Activated T-cell treated with anti-CD3 and anti-CD28 coated beads, Interleukin-2, amount 50 U/mL, for 48 hours (primary cell): ENCODE results near the gene RANBP3.
"Not testable (repeated sequence)": the region's sequence is repeated elsewhere in the genome, so short reads cannot be mapped to it uniquely, and the experiment has no call there.

Experiments
- DNase-seq, 2 experiments: peaks; one replicate each; pipeline ENCODE4 v3.0.0-alpha.2; 2020

The RANBP3 gene

DNA sequence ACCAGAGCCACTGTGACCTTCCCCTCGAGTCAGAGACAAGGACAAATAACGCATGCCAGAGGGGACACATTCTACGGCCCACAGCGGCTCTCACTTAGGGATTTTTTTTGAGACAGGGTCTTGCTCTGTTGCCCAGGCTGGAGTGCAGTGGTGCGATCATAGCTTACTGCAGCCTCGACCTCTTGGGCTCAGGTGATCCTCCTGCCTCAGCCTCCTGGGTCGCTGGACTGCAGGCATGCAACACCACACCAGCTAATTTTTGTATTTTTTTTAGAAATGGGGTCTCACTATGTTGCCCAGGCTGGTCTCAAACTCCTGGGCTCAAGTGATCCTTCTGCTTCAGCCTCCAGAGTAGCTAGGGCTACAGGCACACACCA lies 28.1 kb upstream of the RANBP3 start:
- not testable (repeated sequence) for DNase-seq

DNA sequence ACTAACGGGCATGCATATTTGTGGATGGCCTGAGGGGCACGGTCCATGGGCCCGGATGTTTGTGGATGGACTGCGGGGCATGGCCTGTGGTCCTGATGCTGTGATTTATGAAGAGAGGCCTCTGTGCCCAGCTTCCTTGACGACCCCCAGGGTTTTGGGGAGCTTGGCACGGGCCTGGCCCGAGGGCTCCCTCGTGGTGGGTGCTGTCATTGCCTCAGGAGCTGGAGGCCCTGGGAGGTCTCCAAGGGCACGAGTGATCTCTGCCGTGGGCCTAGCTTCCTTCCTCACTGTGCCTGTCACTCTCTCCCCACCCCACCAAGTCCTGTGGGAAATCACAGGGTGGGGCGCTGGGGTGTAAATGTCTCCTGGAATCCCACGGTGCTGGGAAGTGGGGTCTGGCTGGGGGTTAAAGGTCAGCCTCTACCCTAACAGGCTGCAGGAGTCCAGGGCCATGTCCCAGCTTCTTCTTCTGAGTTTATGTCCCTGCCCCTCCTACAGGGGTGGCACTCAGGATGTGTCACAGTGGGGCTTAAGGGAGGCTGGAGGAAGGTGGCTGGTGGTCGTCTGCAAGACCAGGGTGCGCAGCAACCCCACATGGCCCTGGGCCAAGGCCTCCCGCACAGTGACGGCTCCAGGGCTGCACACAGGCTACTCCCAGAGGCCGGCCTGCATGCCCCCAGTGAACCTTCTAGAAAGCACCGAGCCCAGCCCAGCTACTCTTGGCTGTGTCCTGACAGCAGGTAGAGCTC lies 27.6 kb upstream of the RANBP3 start:
- DNase-seq: no peak

DNA sequence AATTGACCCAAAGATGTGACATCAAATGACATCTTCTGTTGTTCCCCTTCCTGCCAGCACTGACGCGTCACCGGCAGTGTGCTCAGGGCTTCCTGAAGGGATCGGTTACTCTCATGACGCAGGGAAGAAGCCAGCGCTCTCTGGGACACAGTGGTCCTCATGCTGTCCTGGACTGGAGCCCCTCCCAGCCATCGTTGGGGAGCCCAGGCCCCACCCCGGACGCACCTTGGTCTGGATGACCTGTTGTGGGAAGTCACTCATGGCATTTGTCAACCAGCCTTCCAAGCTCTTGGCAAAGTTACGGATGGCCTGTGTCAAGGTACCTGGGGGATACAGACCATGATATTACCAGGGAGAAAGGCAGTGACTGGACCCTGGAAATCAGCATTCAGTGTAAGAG lies 26.0 kb upstream of the RANBP3 start:
- DNase-seq: no peak

DNA sequence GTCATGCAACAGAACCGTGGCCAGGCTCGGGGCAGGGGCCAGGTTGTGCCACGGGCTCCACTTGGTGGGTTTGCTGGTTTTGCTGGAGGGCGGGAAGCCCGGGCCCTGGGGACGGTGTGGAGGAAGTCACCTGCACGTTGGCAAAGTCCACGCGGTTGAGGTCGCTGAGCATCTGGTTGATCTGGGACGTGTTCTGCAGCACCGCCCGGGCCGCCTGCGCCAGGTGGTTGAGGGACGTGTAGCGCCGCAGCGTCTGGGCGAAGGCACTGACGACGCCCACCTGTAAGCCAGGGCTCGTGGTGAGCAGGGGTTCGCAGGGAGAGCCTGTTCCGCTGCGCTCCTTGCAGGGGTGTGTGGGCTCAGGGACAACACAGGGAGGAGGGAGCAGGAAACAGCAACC lies 24.7 kb upstream of the RANBP3 start:
- no peak for DNase-seq

DNA sequence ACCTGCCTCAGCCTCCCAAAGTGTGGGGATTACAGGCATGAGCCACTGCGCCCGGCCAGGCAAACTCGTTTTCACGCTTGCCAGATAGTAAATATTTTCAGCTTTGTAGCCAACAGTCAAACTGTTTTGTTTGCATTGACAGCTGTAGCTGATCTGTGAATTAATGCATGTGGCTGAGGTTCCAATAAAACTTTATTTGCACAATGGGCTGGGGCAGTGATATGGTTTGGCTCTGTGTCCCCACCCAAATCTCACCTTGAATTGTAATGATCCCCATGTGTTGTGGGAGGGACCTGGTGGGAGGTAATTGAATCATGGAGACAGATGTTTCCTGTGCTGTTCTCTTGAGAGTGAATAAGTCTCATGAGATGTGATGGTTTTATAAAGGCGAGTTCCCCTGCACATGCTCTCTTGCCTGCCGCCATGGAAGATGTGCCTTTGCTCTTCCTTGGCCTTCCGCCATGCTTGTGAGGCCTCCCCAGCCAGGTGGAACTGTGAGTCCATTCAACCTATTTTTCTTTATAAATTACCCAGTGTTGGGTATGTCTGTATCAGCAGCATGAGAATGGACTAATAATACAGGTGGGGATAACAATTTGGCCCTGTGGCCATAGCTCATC lies 22.4 kb upstream of the RANBP3 start:
- DNase-seq: no peak

DNA sequence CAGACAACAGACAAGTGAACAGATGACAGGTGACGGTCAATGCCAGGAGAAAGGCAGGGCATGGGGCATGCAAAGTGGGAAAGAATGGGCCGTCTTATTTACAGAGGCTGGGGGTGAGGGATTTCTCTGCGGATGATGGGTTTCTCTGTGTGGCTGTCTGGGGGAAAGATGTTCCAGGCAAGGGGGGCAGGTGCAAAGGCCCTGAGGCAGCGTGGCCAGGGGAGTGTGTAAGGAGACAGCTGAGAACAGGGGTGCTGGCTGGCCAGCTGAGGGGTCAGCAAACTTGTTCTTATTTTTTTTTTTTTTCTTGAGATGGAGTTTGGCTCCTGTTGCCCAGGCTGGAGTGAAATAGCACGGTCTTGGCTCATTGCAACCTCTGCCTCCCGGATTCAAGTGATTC lies 21.8 kb upstream of the RANBP3 start:
- DNase-seq: no peak

DNA sequence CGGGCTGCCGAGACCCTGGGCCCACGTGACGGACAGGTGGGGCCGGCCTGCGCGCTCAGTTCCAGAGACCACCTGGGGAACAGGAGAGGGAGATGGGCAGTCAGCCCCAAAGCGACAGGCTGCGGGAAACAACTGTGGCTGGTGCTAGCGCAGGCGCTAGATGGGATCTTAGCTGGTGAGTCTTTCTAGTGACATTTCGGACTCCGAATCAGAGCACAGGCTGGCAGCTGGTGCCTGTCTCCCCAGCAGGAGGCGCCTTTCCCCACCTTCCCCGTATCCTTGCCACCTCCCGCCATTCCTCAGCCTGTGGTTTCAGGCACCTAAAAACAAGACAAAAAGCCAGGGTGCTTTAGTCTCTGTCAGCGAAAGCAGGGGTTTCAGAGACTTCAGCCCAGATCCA lies 19.4 kb upstream of the RANBP3 start:
- no peak for DNase-seq

DNA sequence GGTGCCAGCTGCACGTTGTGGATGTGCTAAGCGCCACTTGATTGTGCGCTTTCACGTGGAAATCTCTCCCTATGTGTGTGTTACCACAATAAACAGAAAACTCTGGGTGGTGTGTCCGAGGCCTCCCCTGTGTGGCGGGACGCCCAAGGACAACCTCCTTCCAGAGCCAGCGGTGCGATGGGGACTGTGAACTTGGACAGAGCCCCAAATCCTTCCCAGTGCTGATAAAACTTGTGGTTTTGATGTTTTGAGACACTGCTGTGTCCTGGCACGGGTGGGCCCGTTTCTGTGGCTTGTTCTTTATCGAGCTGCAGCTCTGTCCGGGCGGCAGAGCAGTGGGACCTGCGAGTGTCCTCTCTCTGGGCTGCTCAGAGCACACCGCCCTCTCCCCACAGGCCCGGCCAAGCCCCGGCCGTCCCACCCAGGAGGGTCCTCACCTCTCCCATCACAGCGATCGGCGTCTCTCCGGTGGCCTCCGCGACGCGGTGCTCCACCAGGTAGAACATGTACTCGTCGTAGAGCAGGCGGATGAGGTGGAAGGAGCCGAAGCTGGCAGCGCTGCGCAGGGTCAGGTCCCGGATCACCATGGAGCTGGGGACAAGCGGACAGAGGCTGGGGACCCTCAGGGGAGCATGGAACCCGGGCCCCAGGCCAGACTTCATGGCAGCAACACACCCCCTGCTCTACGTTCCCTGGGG lies 18.8 kb upstream of the RANBP3 start:
- no peak for DNase-seq

DNA sequence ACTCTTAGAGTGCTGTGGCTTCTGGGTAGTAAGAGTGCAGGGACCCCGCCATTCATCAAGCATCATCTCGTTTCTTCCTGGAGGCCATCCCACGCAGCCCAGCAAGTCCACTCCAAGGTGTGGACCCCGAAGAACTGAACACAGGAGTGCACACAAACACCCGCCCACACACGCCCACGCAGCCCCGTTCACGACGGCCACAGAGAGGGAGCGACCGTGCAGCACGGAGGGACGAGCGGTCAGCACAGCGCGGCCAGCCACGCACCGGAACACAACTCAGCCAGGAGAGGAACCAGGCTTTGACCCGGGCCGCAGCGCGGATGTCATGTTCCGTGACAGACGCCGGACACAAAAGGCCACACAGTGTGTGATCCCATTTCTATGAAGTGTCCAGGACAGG lies 18.2 kb upstream of the RANBP3 start:
- DNase-seq: no peak

DNA sequence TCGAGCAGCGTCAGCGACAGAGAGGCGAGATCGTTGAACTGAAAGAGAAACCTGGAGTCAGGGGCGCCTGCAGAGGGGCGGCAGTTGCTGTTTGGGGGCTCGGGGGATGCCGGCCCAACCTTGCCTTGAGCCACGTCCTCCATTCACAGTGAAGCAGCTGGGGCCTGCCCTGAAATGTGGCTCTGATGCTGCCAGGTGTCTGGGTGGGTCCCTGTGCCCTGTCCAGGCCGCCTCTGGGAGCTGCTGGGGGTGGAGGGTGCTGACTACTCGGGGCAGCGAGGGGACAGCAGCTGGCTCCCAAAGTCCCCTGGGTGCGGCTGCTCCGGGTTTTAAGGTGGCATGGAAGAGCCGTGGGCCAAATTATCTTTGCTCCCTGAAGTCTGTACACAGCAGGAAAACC lies 17.7 kb upstream of the RANBP3 start:
- no peak for DNase-seq

DNA sequence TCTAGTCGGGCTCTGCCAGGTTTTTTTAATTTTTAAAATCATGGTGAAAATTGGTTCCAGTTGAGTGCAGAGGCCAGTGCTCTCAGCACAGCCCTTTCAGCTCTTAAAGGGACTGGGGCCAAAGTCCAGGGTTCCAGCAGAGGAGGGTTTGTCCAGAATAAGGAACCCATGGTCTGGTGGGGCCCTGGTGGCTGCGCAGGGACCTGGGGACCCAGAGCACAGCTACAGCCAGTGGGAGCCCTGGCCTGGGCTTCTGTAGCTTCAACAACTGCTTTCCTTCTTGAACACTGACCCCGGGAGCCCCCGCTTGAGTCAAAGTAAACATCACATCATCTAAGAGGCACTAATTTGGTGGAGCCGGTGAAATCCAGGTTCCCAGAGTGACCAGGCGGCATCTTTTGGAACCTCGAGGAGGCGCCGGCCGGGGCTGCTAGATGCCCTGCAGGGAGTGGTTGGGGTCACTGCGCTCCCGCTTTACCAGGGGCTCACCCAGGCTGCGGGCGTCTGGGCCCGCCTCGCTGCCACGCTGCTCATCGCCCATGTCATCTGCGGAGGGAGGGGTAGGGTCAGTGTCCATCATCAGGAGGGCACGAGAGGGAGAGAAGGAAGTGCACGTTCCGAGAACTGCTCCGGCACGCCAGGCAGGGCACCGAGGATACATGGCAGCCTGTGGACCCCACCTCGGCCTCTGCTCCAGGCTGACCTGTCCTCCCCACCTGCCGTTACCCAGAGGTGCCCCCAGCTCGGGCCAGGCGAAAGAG lies 16.6 kb upstream of the RANBP3 start:
- DNase-seq: no peak

DNA sequence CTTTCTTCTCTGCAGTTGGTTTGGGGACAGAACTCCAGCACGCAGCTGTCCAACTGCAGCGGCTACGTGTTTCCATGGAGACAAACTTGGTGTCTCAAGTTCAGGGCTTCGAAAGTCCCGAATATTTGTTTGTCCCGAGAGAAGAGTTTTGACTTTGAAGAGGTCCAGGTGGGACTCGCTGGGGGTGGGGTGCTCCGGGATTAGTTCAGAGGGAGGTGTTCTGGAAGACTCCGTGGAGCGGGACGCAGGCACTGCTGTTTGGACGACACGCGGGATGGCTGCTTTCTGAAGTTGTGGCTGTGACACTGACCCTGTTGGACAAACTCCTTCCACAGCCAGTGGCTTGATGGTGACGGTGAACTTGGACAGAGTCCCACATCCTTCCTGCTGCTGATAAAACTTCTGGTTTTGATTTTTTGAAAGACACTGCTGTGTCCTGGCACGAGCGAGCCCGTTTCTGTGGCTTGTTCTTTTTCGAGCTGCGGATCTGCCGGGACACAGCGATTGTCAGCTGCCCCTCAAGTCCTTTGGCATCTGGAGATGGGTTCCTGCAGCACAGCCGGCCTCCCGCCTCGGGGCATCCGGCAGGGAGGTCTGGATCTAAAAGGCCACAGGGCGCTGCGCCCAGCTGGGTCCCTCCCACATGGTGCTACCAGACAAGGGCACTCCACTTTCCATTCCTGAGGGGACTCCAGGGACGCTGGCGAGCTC lies 15.9 kb upstream of the RANBP3 start:
- no peak for DNase-seq

DNA sequence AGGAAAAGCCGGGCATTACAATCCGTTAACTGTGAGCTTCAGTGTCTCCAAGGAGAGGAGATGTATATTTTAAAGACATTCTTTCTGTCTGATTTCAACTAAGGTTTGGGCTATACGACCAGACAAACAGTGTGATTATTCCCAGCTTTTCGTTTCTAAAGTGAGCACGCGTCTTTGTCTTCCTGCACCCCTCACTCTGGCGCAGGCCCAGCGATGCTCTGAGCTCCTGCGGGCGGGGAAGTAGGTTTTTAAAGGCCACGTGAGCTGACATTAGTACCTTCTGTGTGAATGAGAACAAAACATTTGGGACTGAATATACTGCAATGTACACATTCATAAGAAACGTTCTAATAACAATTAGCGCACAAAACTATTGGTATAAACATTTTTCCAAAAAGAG lies 15.3 kb upstream of the RANBP3 start:
- no peak for DNase-seq

DNA sequence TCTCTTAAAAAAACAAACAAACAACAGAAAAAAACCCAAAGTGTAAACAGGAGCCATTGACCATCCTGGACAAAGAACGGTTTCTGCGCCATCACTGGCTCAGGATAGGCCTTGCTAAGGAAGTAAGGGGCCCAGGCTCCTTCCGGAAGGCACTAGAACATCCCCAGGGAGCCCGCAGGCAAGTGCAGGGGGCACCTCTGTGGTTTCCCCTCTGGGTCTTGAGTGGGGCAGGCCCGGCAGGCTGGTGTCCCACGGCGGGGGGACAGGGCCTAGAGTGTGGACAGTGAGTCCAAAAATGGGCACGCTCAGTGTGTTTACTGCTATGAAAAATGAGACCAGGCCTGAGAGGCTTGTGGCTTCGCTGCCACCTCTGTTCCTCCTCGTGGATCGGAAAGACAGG lies 14.8 kb upstream of the RANBP3 start:
- DNase-seq: no peak

DNA sequence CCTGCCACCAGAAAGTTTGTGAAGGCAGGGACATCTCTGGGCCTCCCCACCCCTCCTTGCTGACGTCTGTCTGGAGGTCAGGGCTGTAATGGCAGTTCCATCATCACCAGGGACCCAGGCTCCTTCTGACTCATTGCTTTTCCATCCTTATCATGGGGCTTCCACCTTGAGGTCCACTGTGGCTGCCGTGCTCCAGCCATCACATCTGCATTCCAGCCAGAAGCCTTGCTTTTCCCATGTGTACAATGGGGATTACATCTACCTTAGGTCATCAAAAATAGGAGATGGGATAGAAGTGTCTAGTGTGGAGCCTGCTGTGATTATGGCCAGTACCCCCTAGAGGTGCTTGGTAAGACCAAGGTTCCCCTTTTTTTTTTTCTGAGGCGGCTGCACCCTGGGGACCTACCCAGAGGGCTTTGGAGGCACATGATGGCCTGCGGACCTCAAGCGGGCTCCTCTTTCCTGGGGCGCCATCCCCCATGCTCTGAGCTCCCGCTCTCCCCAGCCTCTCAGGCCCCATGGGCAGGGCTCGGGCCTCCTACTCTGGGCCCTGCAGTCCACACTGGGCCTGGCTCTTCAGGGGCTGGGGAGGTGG lies 13.4 kb upstream of the RANBP3 start:
- no peak for DNase-seq

DNA sequence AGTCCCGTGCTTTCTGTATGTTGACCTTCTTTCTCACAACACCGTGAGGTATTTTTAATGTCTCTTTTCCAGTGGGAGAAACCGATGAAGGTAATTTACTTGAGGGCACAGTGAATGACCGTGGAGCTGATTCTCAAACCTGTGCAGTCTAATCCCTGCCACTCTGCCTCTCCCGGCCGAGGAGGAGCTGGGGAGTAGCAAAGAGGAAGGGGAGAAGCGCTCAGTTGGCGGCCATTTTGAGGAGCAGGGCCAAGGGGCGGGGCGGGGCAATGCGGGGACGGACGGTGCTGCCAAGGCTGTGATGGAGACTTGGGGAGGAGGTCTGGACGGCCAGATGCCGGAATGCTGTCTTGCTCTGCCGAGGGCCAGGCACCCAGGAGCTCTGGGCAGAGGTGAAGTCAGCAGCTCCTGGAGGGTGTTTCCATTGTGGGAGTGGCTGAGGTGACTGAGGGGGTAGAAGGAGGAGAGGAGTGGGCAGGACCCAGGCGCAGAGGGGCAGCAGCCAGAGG lies 12.4 kb upstream of the RANBP3 start:
- DNase-seq: no peak

DNA sequence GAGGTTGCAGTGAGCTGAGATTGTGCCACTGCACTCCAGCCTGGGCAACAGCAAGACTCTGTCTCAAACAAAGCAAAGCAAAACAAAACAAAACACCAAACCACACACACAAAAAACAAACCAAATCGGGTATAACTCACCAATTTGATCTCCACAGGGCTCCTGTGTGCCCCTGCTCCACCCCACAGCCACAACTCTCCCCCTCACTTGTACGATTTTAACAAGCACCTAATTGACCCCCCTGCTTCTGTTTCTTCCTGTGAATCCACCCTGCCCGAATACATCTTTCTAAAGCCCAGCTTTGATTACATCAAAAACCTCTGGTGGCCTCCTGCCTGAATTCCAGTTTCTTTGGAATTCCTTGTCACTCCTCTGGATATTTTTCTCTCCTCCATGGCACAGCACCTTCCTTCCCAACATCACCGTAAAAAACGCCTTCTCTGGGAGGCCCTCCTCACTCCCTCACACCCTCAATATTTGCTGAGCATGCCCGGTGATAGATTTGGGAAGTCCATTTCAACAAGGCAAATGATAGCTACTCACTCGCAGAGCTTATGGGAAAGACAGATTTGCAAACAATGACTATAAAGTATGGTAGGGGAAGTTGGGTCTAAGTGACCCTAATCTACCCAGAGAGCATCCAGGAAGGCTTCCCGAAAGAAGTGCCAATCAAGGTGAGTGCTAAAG lies 11.6 kb upstream of the RANBP3 start:
- no peak for DNase-seq

DNA sequence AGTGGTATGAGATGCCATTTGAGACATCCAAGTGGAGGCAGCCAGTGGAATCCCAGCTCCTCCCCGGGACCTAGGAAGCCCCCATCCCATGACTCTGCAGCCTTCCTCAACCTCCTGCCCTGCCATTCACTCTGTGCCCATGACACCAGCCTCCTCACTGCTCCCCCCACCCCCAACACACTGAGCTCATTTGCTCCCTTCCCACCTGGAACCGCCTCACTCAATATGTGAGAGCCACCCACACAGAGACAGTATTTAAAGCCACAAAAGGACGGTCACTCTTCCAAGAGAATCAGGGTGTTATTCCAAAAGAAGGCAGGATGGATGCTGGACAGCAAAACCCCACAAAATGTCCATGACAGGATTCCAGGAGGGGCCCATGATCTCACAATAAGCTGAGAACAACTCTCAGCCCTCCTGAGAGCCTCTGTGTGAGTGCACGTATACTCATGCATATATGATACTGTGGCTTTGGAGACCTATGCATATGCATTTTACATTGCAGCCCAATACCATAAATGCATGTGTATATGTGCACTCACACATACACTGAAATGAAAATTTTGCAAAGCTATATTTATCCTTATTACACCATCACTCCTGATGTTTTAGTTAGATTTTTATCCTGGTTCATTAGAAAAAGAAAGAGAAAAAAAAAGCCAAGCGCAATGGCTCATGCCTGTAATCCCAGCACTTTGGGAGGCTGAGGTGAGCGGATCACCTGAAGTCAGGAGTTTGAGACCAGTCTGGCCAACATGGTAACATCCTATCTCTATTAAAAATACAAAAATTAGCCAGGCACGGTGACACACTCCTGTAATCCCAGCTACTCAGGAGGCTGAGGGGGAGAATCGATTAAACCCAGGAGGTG lies 10.8 kb upstream of the RANBP3 start:
- no peak for DNase-seq

DNA sequence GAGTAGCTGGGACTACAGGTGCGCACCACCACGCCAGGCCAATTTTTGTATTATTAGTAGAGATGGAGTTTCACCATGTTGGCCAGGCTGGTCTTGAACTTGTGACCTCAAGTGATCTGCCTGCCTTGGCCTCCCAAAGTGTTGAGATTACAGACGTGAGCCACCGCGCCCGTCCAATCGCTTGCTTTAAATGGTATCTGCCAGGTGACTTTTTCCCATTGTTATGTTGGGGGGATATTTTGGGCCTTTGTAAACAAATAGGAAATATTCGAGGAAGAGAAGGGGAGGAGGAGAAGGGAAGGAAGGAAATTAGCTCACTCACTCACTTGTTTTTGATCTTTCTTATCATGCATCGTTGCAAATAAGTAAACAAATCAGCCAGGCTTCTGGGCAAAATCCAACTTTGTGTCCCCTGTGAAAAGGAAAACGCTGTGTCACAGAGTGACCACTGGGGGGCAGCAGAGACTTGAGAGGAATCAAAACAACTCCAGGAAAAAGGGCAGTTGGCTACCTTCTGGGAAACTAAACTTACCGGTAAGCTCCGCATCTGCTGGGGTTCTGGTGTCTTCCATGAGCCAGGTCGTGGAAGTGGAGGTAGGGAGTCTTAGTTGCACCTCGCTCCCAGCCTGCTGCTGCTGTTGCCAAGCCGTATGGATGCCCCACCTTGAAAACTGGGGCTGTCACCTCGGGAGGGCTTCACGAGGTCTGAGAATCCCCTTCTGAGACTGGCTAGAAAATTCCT lies 9.3 kb upstream of the RANBP3 start:
- peak; percentile 81 for DNase-seq

DNA sequence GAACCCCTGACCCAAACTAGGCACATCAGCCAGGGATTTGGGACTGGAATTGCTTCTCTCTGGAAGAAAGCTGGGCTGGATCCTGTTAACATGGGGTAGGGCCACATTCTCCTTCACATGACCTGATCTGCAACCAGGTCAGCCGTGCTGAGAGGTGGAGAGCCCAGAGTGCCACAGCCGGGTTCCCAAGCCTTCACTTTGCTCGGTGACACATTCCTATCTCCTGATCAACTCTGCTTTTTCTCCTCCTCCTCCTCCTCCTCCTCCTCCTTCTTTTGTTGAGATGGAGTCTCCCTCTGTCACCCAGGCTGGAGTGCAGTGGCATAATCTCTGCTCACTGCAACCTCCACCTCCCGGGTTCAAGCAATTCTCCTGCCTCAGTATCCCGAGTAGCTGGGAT lies 7.9 kb upstream of the RANBP3 start:
- DNase-seq: not testable (repeated sequence)
